OCI-LY3 (cell line): ENCODE data around the gene RING1.

Experiments used
- CTCF ChIP-seq: fragments of 200-600, 300-600 bp; sonication (generic); IDR thresholded peaks from 2 replicates; pipeline ENCODE4 v1.5.1; 2014; ENCODE audit warnings: antibody characterized with exemption, low read length, low read depth
- EZH2phosphoT487 ChIP-seq: fragments of 200-600 bp; shearing (Covaris generic); IDR thresholded peaks from 2 replicates; pipeline ENCODE4 v1.6.1; 2018; ENCODE audit warnings: antibody characterized with exemption, mixed run types, low read depth

- no peak for TF ChIP-seq CTCF
- no peak for TF ChIP-seq EZH2phosphoT487
Measured at GRCh38 chr6:33176906-33177305, 31.4 kb upstream of the RING1 start.
